ENCODE results near the gene MYO7B. TPM values are rescaled to one million over a fixed set of nuclear protein-coding genes. Genes with fewer than 3 reads are reported as not detected.
A peak's percentile ranks its signal among the peaks of the same experiment; 100 is the strongest.

Gene MYO7B
- total and polyA plus RNA-seq, 7 experiments from 2014 or later, result 0.29 to 5.9 (median 1.3) TPM; not detected in 4

GRCh38 chr2:127573771-127574170 is 38.3 kb downstream of the MYO7B start:
- no peaks in the 10 kb centered on the region for H3K36me3 ChIP-seq (ENCODE audit: control insufficient read depth in 2 of 3, insufficient read depth in 3 of 3, low read length in 3 of 3)
- DNase-seq, result no peak
- ATAC-seq, result no peak
- Mint-ChIP-seq H3K27me3 (peaks cover 0 to 24% (median 0%) of the 10 kb centered on the region in 5 donors), H3K36me3 (no peaks in the 10 kb centered on the region), H3K4me1 (peaks cover 13 to 25% (median 19%) of the 10 kb centered on the region in 7 donors), H3K4me3 (no peak overlapping the region), H3K9me3 (no peaks in the 10 kb centered on the region), H3K27ac (peak overlapping the region in 1 of 9 donors; percentile 57)
- H3K27me3 ChIP-seq (ENCODE audit: control insufficient read depth in 2 of 2, insufficient read depth in 2 of 2, low read length in 2 of 2), result no peaks in the 10 kb centered on the region
- peaks cover 0 to 6% of the 10 kb centered on the region in 2 donors for H3K4me1 ChIP-seq (ENCODE audit: control insufficient read depth in 2 of 2, insufficient read depth in 2 of 2, low read length in 2 of 2)
- H3K27ac ChIP-seq (ENCODE audit: low read depth, low read length), result no peak overlapping the region
- CTCF ChIA-PET, result no interaction called here
- H3K9me3 ChIP-seq (ENCODE audit: control insufficient read depth in 2 of 3, low read length in 3 of 3), result no peaks in the 10 kb centered on the region
- intact Hi-C loops (cut with micrococcal nuclease), result no loop called here
- no peak overlapping the region for H3K4me3 ChIP-seq (ENCODE audit: low read length)
- POLR2A ChIA-PET, result no interaction called here

DNA sequence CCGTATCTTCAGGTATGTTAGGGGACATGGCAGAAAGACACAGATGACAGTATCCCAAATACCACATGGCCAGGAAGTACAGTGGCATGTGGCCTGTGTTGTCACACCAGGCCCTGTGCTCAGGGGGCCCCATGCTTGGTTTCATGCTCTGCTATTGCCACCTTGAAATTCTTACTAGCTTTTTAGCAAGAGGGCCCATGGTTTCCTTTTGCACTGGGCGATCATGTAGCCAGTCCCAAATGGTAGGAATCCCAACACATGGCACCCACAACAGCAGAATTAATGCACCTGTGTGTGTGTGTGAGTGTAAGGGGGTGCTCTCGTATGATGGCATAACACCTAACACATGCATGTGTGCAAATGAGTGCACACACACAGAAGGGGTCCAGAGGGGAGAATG is 39.2 kb downstream of the MYO7B start:
- ATAC-seq (no peak), DNase-seq (peak in 1 of 9 donors; percentile 13)
- intact Hi-C loops (cut with micrococcal nuclease), result loop anchor here in 1 of 2 donors (1.0 kb wide), 1 partner anchor 75 kb away; no protein-coding TSS in a partner anchor
- H3K9me3 Mint-ChIP-seq, result no peaks in the 10 kb centered on the region
- peaks cover 0 to 20% (median 0%) of the 10 kb centered on the region in 5 donors for H3K27me3 Mint-ChIP-seq
- Histone ChIP-seq H3K27me3 (ENCODE audit: control insufficient read depth in 2 of 2, insufficient read depth in 2 of 2, low read length in 2 of 2) (no peaks in the 10 kb centered on the region), H3K27ac (ENCODE audit: low read depth, low read length) (no peak overlapping the region), H3K4me3 (ENCODE audit: low read length) (no peak overlapping the region), H3K9me3 (ENCODE audit: control insufficient read depth in 2 of 3, low read length in 3 of 3) (no peaks in the 10 kb centered on the region), H3K36me3 (ENCODE audit: control insufficient read depth in 2 of 3, insufficient read depth in 3 of 3, low read length in 3 of 3) (no peaks in the 10 kb centered on the region), H3K4me1 (ENCODE audit: control insufficient read depth in 2 of 2, insufficient read depth in 2 of 2, low read length in 2 of 2) (peaks cover 0 to 6% of the 10 kb centered on the region in 2 donors)
- H3K4me1 Mint-ChIP-seq, result peaks cover 13 to 25% (median 19%) of the 10 kb centered on the region in 7 donors
- H3K4me3 Mint-ChIP-seq, result no peak overlapping the region
- no peaks in the 10 kb centered on the region for H3K36me3 Mint-ChIP-seq
- CTCF ChIA-PET, result interaction anchor here (1.3 to 1.5 kb wide), 2 partner anchors 17 to 25 kb away, joined by 3 to 4 read pairs; no protein-coding TSS in a partner anchor
- H3K27ac Mint-ChIP-seq, result peak overlapping the region in 2 of 9 donors; percentile 71 to 82
- POLR2A ChIA-PET, result no interaction called here

DNA sequence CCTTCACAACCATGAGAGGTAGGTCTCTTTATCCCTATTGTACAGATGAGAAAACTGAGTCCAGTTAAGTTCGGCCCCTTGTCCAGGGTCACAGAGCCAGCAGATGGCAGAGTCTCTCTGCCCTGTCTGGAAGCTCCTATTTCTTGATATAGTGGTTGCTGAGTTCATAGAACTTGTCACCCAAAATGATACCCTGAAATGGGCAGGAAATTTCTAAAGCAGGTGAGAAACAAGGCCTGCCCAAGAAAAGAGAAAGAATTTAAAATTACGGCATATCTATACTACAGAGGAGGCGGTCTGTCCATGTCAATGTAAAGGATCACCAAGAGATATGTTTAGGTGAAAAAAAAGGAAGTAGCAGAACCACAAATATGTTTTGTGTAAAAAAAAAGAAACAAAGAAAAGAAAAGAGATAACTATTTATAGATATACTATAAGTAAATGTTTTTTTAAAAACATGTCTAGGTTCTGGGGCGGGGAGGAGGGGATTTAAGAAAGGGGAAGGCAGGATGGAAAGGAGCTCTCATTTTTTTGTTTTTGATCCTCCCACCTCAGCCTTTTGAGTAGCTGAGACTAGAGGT is 39.8 kb downstream of the MYO7B start:
- H3K27ac ChIP-seq (ENCODE audit: low read depth, low read length), result peak overlapping the region; percentile 40
- POLR2A ChIA-PET, result no interaction called here
- DNase-seq, result peak in 3 of 9 donors; percentile 18 to 29 (median 29)

GRCh38 chr2:127575941-127576432 is 40.5 kb downstream of the MYO7B start:
- Mint-ChIP-seq H3K27me3 (peaks cover 0 to 12% (median 0%) of the 10 kb centered on the region in 5 donors), H3K36me3 (no peaks in the 10 kb centered on the region), H3K9me3 (no peaks in the 10 kb centered on the region), H3K4me1 (peaks cover 13 to 25% (median 19%) of the 10 kb centered on the region in 7 donors), H3K4me3 (peak overlapping the region in 1 of 10 donors; percentile 55), H3K27ac (peak overlapping the region; percentile 33 to 85 (median 71))
- ChIA-PET POLR2A (no interaction called here), CTCF (interaction anchor here (0.7 to 1.5 kb wide), 3 partner anchors 15 to 76 kb away, joined by 3 to 4 read pairs (median 3); no protein-coding TSS in a partner anchor)
- H3K9me3 ChIP-seq (ENCODE audit: control insufficient read depth in 2 of 3, low read length in 3 of 3), result no peaks in the 10 kb centered on the region
- H3K4me3 ChIP-seq (ENCODE audit: low read length), result no peak overlapping the region
- ATAC-seq (no peak), DNase-seq (peak in 2 of 9 donors; percentile 10 to 11)
- intact Hi-C loops (cut with micrococcal nuclease), result loop anchor here in 1 of 2 donors (1.0 kb wide), 1 partner anchor 73 kb away; no protein-coding TSS in a partner anchor
- peaks cover 0 to 6% of the 10 kb centered on the region in 2 donors for H3K4me1 ChIP-seq (ENCODE audit: control insufficient read depth in 2 of 2, insufficient read depth in 2 of 2, low read length in 2 of 2)
- no peaks in the 10 kb centered on the region for H3K36me3 ChIP-seq (ENCODE audit: control insufficient read depth in 2 of 3, insufficient read depth in 3 of 3, low read length in 3 of 3)
- H3K27ac ChIP-seq (ENCODE audit: low read depth, low read length), result no peak overlapping the region
- no peaks in the 10 kb centered on the region for H3K27me3 ChIP-seq (ENCODE audit: control insufficient read depth in 2 of 2, insufficient read depth in 2 of 2, low read length in 2 of 2)

More for the DNA sequence above, 39.8 kb downstream of the MYO7B start:
- Mint-ChIP-seq H3K4me1 (peaks cover 13 to 25% (median 19%) of the 10 kb centered on the region in 7 donors), H3K4me3 (peak overlapping the region in 5 of 10 donors; percentile 3 to 55 (median 12)), H3K9me3 (no peaks in the 10 kb centered on the region), H3K27ac (peak overlapping the region in 8 of 9 donors; percentile 62 to 85 (median 71)), H3K36me3 (no peaks in the 10 kb centered on the region), H3K27me3 (peaks cover 0 to 17% (median 0%) of the 10 kb centered on the region in 5 donors)
- CTCF ChIA-PET, result interaction anchor here (0.7 to 1.5 kb wide), 3 partner anchors 16 to 77 kb away, joined by 3 to 4 read pairs (median 3); no protein-coding TSS in a partner anchor
- Histone ChIP-seq H3K4me1 (ENCODE audit: control insufficient read depth in 2 of 2, insufficient read depth in 2 of 2, low read length in 2 of 2) (peaks cover 0 to 6% of the 10 kb centered on the region in 2 donors), H3K36me3 (ENCODE audit: control insufficient read depth in 2 of 3, insufficient read depth in 3 of 3, low read length in 3 of 3) (no peaks in the 10 kb centered on the region), H3K9me3 (ENCODE audit: control insufficient read depth in 2 of 3, low read length in 3 of 3) (no peaks in the 10 kb centered on the region), H3K4me3 (ENCODE audit: low read length) (no peak overlapping the region), H3K27me3 (ENCODE audit: control insufficient read depth in 2 of 2, insufficient read depth in 2 of 2, low read length in 2 of 2) (no peaks in the 10 kb centered on the region)
- ATAC-seq, result no peak
- intact Hi-C loops (cut with micrococcal nuclease), result loop anchor here in 1 of 2 donors (1.0 kb wide), 1 partner anchor 74 kb away; no protein-coding TSS in a partner anchor

GRCh38 chr2:127576433-127577207 is 41.1 kb downstream of the MYO7B start:
- Mint-ChIP-seq H3K4me1 (peaks cover 13 to 25% (median 19%) of the 10 kb centered on the region in 7 donors), H3K27me3 (peaks cover 0 to 12% (median 0%) of the 10 kb centered on the region in 5 donors), H3K9me3 (no peaks in the 10 kb centered on the region), H3K27ac (peak overlapping the region in 6 of 9 donors; percentile 62 to 84 (median 71)), H3K36me3 (no peaks in the 10 kb centered on the region), H3K4me3 (no peak overlapping the region)
- DNase-seq (peak in 1 of 9 donors; percentile 14), ATAC-seq (no peak)
- CTCF ChIA-PET, result no interaction called here
- Histone ChIP-seq H3K9me3 (ENCODE audit: control insufficient read depth in 2 of 3, low read length in 3 of 3) (no peaks in the 10 kb centered on the region), H3K27ac (ENCODE audit: low read depth, low read length) (no peak overlapping the region), H3K4me1 (ENCODE audit: control insufficient read depth in 2 of 2, insufficient read depth in 2 of 2, low read length in 2 of 2) (peaks cover 0 to 6% of the 10 kb centered on the region in 2 donors), H3K36me3 (ENCODE audit: control insufficient read depth in 2 of 3, insufficient read depth in 3 of 3, low read length in 3 of 3) (no peaks in the 10 kb centered on the region), H3K27me3 (ENCODE audit: control insufficient read depth in 2 of 2, insufficient read depth in 2 of 2, low read length in 2 of 2) (no peaks in the 10 kb centered on the region), H3K4me3 (ENCODE audit: low read length) (no peak overlapping the region)
- intact Hi-C loops (cut with micrococcal nuclease), result no loop called here
- POLR2A ChIA-PET, result interaction anchor here (1.0 kb wide), 1 partner anchor 14 kb away, joined by 3 read pairs; no protein-coding TSS in a partner anchor

- Histone ChIP-seq H3K27ac (ENCODE audit: low read depth, low read length) (no peak overlapping the region), H3K27me3 (ENCODE audit: control insufficient read depth in 2 of 2, insufficient read depth in 2 of 2, low read length in 2 of 2) (no peaks in the 10 kb centered on the region), H3K4me1 (ENCODE audit: control insufficient read depth in 2 of 2, insufficient read depth in 2 of 2, low read length in 2 of 2) (peaks cover 0 to 6% of the 10 kb centered on the region in 2 donors), H3K9me3 (ENCODE audit: control insufficient read depth in 2 of 3, low read length in 3 of 3) (no peaks in the 10 kb centered on the region), H3K4me3 (ENCODE audit: low read length) (no peak overlapping the region), H3K36me3 (ENCODE audit: control insufficient read depth in 2 of 3, insufficient read depth in 3 of 3, low read length in 3 of 3) (no peaks in the 10 kb centered on the region)
- CTCF ChIA-PET, result no interaction called here
- ATAC-seq (no peak), DNase-seq (no peak)
- intact Hi-C loops (cut with micrococcal nuclease), result no loop called here
- Mint-ChIP-seq H3K36me3 (no peaks in the 10 kb centered on the region), H3K27ac (peak overlapping the region in 2 of 9 donors; percentile 12 to 23), H3K27me3 (peaks cover 0 to 9% (median 0%) of the 10 kb centered on the region in 5 donors), H3K9me3 (no peaks in the 10 kb centered on the region), H3K4me3 (no peak overlapping the region), H3K4me1 (peaks cover 13 to 25% (median 19%) of the 10 kb centered on the region in 7 donors)
- POLR2A ChIA-PET, result interaction anchor here (1.0 kb wide), 1 partner anchor 14 kb away, joined by 3 read pairs; no protein-coding TSS in a partner anchor
These were observed 41.7 kb downstream of the MYO7B start for GRCh38 chr2:127577208-127577475.
